ENCODE results near the gene APPBP2.
A peak's percentile ranks its signal among the peaks of the same experiment; 100 is the strongest.
"Not testable (repeated sequence)": the region's sequence is repeated elsewhere in the genome, so short reads cannot be mapped to it uniquely, and the experiment has no call there.

Gene APPBP2, protein sequence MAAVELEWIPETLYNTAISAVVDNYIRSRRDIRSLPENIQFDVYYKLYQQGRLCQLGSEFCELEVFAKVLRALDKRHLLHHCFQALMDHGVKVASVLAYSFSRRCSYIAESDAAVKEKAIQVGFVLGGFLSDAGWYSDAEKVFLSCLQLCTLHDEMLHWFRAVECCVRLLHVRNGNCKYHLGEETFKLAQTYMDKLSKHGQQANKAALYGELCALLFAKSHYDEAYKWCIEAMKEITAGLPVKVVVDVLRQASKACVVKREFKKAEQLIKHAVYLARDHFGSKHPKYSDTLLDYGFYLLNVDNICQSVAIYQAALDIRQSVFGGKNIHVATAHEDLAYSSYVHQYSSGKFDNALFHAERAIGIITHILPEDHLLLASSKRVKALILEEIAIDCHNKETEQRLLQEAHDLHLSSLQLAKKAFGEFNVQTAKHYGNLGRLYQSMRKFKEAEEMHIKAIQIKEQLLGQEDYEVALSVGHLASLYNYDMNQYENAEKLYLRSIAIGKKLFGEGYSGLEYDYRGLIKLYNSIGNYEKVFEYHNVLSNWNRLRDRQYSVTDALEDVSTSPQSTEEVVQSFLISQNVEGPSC

GRCh38 chr17:60525685-60526514 is at the start of gene APPBP2:
Gene APPBP2, minus strand, starts transcription at chr17:60526242. Its CDS starts 311 bp downstream, at chr17:60525931.
- peak; percentile 63 for DNase-seq (ENCODE audit: low spot score)

GRCh38 chr17:60573236-60574051 is 47.4 kb upstream of the APPBP2 start:
- DNase-seq (ENCODE audit: low spot score) = no peak

DNA sequence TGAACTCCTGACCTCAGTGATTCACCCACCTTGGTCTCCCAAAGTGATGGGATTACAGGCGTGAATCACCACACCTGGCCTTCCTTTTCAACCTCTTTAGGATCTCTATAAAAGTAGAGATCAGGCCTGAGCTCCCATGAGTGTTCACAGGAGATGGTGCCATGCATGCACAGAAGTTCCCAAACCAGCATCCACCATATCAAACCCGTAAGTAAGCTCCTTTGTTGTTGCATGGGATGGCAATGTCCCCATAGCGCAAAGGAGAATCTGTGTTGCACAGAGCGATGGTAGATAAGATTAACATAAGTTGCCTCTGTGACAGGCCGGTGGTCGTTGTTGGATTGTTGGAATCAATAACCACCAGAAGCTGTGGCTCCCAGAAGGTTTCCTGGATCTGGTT is 39.2 kb upstream of the APPBP2 start:
- no peak for DNase-seq (ENCODE audit: low spot score)

- no peak for DNase-seq (ENCODE audit: low spot score)
These were observed 37.7 kb upstream of the APPBP2 start for GRCh38 chr17:60563743-60564142.

- DNase-seq (ENCODE audit: low spot score) = no peak
These were observed 36.4 kb upstream of the APPBP2 start for GRCh38 chr17:60562421-60562820.

- DNase-seq (ENCODE audit: low spot score) = no peak
These were observed 34.8 kb upstream of the APPBP2 start for GRCh38 chr17:60560860-60561257.

DNA sequence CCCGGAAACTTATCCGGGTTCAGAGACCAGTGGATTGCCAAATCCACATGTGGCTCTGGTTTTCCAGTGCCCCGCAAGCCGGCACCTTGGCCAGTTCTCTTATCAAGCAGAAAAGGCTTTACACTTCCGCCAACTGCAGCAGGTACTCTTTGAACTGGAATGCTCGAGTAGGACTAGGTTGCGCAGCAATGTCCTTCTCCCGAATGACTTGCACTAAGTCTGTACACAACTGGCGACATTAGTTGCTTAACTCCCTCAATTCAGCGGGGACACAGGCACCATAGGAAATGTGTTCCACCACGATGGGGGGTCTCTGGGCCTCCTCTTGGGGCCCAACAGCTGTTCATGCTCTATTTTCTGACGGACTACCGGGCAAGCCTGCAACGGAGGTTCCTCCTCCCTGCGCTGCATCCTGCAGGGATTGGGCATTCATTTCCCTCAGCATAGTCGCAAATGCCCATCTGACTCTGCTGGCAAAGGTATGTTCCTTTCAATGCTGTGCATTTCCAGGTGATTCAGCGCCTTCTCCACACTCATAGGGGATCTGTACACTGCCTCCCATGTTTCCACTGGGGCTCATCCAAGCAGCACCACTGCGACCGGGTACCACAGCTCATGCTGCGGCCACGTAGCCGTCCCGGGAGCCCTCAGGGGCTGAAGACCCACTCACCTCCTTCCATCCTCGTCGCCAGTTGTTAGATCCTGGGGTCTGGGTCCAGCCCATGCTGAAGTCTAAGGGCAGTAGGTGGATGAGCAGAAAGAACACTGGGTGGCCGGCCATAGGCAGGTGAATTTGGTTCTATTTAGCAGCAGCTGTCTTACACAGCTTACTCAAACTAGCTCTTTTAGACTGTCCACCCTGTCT is 34.2 kb upstream of the APPBP2 start:
- DNase-seq (ENCODE audit: low spot score) = no peak

GRCh38 chr17:60559659-60559994 is 33.6 kb upstream of the APPBP2 start:
- DNase-seq (ENCODE audit: low spot score) = no peak

GRCh38 chr17:60557805-60558204 is 31.8 kb upstream of the APPBP2 start:
- DNase-seq (ENCODE audit: low spot score) = no peak

DNA sequence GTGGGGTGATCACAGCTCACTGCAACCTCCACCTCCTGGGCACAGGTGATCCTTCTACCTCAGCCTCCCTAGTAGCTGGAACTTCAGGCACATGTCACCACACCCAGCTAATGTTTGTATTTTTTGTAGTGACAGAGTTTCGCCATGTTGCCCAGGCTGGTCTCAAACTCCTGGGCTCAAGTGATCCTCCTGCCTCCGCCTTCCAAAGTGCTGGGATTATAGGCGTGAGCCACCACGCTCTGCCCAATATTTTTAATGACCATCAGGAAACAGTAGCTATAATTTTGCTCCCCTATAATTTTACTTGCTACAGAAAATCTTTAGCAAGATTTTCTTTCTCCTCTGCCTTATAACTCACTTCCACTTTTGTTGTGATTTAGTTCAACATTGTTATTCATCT is 29.7 kb upstream of the APPBP2 start:
- no peak for DNase-seq (ENCODE audit: low spot score)

GRCh38 chr17:60554377-60554788 is 28.3 kb upstream of the APPBP2 start:
- no peak for DNase-seq (ENCODE audit: low spot score)

GRCh38 chr17:60552255-60552654 is 26.2 kb upstream of the APPBP2 start:
- DNase-seq (ENCODE audit: low spot score) = not testable (repeated sequence)

GRCh38 chr17:60548990-60549389 is 22.9 kb upstream of the APPBP2 start:
- no peak for DNase-seq (ENCODE audit: low spot score)

GRCh38 chr17:60545465-60546191 is 19.6 kb upstream of the APPBP2 start:
- DNase-seq (ENCODE audit: low spot score) = no peak

DNA sequence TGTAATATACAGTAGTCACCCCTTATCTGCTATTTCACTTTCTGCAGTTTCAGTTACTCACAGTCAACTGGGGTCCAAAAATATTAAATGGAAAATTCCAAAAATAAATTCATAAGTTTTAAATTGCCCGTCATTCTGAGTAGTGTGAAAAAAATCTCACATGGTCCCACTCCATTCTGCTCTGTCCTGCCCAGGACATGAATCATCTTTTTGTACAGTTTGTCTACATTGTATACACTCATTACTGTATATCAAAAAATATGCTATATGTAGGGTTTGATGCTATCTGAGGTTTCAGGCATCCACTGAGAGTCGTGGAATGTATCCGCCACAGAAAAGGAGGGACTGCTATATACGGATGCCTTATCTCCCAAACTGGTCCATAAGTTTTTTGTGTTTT is 16.0 kb upstream of the APPBP2 start:
- no peak for DNase-seq (ENCODE audit: low spot score)

DNA sequence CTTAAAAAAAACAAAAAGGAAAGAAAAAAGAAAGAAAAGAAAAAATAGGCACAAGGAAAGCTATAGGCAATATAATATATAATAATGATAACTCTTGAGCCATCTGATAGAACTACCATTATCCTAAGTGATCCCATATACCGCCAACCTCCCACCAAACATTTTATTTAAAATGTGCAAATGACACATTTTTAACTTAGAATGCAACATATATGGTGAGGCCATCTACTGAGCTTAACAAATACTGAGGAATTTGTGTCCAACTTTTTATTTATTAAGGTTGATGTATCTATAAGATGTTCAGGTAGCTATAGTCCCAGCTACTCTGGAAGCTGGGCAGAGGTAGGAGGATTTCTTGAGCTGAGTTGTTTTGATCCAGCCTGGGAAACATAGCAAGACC is 14.4 kb upstream of the APPBP2 start:
- no peak for DNase-seq (ENCODE audit: low spot score)

DNA sequence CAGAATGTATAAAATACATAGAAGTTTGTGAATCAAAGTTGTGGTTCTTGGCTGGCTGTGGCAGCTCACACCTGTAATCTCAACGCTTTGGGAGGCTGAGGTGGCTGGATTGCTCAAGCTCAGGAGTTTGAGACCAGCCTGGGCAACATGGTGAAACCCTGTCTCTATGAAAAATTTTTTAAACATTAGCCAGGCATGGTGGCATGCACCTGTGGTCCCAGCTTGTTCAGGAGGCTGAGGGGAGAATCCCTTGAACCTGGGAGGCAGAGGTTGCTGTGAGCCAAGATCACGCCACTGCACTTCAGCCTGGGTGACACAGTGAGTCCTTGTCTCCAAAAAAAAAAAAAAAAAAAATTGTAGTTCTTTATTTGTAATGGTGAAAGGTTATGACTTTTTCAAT is 13.8 kb upstream of the APPBP2 start:
- no peak for DNase-seq (ENCODE audit: low spot score)

DNA sequence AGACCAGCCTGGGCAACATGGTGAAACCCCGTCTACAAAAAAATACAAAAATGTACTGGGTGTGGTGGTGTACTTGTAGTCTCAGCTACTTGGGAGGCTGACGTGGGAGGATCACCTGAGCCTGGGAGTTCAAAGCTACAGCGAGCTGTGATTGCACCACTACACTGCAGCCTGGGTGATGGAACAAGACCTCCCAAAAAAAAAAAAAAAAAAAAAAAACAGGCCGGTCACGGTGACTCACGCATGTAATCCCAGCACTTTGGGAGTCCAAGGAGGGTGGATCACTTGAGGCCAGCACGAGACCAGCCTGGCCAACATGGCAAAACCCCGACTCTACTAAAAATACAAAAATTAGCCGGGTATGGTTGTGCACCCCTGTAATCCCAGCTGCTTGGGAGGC is 12.7 kb upstream of the APPBP2 start:
- no peak for DNase-seq (ENCODE audit: low spot score)

DNA sequence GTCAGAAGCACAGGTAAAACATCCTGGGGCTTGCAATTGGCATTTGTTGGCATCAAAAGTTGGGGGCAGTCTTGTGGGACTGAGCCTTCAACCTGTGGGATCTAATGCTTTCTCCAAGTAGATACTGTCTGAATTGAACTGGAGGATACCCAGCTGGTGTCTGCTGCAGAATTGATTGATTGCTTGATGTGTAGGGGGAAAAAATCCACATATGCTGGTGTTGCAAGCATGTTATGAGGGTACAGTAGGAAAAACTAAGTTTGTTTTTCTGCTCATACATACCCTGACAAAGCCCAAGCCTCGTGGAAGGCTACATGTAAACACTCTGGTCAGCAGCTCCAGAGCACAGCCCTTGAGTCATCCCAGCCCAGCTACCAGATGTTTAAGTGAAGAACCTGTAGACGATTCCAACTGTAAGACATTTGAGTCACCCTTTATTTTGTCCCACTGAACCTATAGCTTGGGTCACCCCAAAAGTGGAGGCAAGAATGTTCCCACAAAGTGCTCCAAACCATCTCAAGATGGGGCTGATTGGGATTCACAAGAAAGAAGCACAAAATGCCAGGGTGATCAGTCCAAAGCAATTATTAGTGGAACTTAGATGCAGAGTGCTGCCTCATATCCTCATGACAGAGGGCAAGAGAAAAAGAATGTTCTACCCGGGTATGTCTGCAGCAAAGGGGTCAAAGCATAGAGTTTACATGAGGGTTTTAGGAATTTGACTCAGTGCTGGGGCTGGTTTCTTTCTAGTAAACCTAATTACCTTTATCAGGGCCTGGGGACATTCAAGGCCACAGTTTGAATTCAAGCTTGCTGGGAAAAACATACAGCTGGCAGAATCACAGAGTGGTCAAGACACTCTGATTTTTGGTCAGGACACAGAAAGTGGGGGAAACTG is 9.6 kb upstream of the APPBP2 start:
- no peak for DNase-seq (ENCODE audit: low spot score)

Measured in CD4-positive, alpha-beta T cell treated with Interleukin-2 at 100 ng/mL for 4 hours (primary cell).